ENCODE measurements around the gene CRYAB.
A peak's percentile ranks its signal among the peaks of the same experiment; 100 is the strongest.

Gene CRYAB

DNA sequence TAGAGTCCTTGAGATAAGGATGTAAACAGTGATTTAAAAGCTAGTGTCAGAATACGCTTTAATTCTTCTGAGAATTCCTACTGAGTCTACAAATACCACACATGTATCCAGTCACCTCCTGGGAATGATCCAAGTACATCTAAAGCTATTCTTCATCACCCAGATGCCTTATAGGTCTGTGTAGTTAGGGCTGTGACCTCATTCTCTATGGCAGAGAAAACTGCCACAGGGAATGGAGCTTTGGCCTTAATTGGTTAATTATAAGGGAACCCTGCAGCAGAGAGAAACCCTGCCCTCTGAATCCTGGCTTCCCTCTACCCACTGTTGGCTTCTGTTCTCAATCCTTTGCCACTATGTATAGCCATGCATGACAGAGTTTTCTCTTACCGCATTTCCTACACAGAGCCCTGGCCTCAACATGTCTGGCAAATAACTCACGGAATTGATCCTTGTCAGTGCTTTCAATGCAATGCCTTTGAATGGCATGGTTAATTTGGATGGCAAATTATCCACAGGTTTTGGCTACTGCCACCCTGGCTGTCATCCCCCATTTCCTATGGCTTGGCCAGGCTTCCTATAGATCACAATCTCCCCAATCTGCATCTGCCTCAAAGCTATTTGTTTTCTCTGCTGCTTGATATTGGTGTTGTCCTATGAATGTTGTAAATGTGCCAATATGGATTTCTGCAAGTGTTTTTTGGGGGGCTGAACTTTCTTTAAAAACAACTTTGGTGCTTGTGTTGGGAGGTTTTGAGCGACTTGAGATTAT, 28.4 kb upstream of the CRYAB start:
- DNase-seq (ENCODE audit: low spot score): no peak
- TF ChIP-seq, protein P1, sequence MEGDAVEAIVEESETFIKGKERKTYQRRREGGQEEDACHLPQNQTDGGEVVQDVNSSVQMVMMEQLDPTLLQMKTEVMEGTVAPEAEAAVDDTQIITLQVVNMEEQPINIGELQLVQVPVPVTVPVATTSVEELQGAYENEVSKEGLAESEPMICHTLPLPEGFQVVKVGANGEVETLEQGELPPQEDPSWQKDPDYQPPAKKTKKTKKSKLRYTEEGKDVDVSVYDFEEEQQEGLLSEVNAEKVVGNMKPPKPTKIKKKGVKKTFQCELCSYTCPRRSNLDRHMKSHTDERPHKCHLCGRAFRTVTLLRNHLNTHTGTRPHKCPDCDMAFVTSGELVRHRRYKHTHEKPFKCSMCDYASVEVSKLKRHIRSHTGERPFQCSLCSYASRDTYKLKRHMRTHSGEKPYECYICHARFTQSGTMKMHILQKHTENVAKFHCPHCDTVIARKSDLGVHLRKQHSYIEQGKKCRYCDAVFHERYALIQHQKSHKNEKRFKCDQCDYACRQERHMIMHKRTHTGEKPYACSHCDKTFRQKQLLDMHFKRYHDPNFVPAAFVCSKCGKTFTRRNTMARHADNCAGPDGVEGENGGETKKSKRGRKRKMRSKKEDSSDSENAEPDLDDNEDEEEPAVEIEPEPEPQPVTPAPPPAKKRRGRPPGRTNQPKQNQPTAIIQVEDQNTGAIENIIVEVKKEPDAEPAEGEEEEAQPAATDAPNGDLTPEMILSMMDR (IDR thresholded peaks at IDR 0.05; ENCODE audit: extremely low read depth, missing control alignments): no peak

DNA sequence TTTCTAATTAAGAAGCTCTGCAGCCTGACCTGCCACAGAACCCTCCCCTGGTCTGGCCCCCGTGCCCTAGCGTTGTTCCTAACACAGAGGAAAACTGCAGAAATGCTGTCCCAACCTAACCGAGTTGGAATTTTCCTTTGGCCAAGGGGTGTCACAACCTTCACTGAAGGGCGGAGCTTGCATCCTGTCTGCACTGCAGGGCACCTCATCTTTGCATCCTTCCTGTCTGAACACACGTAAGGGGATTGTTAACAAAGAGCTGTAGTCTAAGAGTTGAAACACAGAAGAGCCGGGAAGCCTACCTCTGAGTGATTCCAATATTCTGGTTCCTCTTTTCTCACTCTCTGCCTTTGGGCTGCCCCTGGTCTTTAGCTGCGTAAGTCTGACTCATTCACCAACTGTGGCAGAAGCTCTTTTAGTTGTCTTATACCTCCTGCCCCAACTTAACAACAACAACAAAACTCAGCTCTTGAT, 27.2 kb upstream of the CRYAB start:
- TF ChIP-seq, protein P1 (IDR thresholded peaks at IDR 0.05; ENCODE audit: extremely low read depth, missing control alignments): no peak
- peak; percentile 77 for DNase-seq (ENCODE audit: low spot score)

DNA sequence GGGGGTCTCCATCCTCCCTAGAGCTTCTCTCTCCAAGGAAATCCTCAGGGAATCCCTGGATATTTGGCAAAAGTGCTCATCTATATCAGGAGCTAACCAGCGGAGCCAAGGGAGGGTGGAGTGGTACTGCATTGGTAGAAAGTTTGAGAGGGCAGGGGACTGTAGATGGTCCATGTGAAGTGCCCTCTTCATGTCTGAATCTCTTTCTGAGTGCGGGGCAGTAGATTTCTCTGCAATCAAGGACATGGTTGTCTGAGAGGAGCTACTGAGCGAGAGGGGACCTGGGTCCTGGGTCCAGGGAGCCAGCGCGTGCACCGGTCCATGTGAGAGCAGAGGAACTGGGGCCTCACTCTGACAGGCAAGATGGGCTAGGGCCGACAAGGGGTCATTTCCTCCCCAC, 26.3 kb upstream of the CRYAB start:
- TF ChIP-seq, protein P1 (IDR thresholded peaks at IDR 0.05; ENCODE audit: extremely low read depth, missing control alignments): no peak
- no peak for DNase-seq (ENCODE audit: low spot score)

DNA sequence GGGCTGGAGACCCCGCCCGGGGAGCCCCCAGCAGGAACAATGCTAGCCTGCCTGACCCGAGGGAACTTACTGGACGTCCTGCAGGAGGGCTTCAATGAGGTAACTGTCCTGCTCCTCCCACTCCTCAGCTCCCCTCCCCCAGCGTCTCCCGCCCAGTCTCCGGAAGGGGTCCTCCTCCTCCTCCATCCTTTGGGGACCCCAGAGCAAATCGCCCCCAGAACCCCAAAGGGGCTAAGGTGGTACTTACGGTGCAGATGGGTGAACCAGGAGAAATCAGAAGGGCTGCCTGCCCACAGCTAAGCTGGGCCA, 25.8 kb upstream of the CRYAB start:
- TF ChIP-seq, protein P1 (IDR thresholded peaks at IDR 0.05; ENCODE audit: extremely low read depth, missing control alignments): no peak
- no peak for DNase-seq (ENCODE audit: low spot score)

DNA sequence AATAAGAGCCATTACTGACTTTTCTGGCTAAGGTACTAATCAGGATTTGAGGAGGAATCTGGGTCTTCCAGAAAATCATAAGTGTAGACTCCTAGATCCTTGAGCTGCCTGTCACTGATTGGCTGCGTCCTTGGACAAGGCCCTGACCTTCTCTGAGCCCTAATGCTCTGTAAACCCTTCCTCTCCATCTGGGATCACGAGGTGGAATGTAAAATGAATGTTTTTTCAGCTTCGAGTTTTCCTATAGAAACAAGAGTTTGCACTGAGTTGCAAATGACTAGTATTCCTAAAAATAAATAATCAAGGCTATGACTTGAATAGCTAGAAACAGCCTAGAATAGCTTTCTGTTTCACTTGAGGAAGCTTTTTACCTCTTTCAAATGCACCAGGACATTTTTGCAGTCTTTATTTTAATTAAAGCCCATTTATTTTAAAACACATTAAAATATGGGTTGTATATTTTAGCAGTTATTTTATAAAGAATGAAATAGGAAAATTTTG, 24.5 kb upstream of the CRYAB start:
- no peak for DNase-seq (ENCODE audit: low spot score)
- TF ChIP-seq, protein P1 (IDR thresholded peaks at IDR 0.05; ENCODE audit: extremely low read depth, missing control alignments): no peak

DNA sequence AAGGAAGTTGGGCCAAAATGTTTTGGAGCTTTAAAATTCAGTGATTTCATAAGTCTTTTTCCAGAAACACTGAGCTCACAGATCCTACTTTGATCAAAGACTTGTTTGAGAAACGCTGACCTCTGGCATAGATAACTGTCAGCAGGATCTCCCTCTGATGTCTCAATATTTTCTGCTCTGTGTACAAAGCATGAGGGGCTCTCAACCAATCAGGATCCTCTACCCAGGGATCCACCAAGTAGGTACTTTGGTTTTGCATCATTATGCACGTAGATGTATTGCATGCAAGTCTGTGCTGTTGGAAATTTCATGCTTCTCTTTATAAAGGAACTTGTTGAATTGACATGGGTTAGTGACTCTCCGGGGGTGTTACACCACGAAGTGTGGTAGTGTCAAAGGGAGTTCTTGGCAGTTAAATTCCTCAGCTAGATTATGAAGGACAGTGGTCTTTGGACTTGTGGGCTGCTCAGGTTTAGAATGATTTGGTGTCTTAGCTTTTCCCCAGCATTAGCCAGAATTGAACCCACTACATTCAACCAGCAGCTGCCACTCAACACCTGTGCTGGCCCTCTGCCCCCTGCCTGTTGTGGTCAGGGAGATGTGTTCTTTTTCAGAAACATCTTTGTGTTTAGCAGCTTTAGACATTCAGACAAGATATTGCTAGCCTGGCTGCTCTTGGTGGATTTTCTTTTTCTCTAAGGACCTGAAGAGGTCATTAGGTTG, 23.9 kb upstream of the CRYAB start:
- TF ChIP-seq, protein P1 (IDR thresholded peaks at IDR 0.05; ENCODE audit: extremely low read depth, missing control alignments): no peak
- no peak for DNase-seq (ENCODE audit: low spot score)

DNA sequence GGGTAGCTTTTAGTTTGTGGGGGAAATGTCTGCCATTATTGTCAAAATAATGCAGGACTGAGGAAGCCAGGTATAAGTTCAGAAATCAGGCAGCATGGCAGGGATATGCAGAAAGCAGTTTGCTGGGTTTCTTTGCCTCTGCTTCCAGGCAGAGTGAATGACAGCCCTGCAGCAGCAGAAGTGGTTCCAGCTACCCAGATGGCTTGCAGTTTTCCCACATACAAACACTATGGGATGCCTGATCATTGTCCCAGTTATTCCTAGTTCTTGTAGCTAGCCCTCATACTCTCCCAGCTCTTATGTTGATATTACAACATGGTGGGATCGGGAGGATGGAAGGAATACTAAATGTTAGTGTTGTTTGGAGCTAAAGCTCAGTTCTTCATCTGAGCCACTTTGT, 22.7 kb upstream of the CRYAB start:
- TF ChIP-seq, protein P1 (IDR thresholded peaks at IDR 0.05; ENCODE audit: extremely low read depth, missing control alignments): no peak
- DNase-seq (ENCODE audit: low spot score): no peak
